Fibroblast of lung (primary cell): Measurements from ENCODE around the gene TAX1BP1. TPM values are rescaled to one million over a fixed set of nuclear protein-coding genes. Genes with fewer than 3 reads are reported as not detected.

Experiments
- DNase-seq, 2 donors: peaks; one replicate each; pipeline versions ENCODE4 v3.0.0 to v3.0.0-alpha.2; 2010; ENCODE audit warnings: low read depth in 2 of 2
- H2AFZ ChIP-seq: 2 replicates; pipeline ENCODE4 v1.5.1; 2012; ENCODE audit warnings: low read length, control low read depth, inconsistent platforms
- H3K27ac ChIP-seq: 2 replicates; pipeline ENCODE4 v1.5.1; 2011; ENCODE audit warnings: low read length, control low read depth; ENCODE audit not compliant: insufficient read depth
- H3K27me3 ChIP-seq: 2 replicates; pipeline ENCODE4 v1.5.1; 2011; ENCODE audit warnings: mild to moderate bottlenecking, low read length; ENCODE audit not compliant: control insufficient read depth, insufficient read depth
- H3K36me3 ChIP-seq: 2 replicates; pipeline ENCODE4 v1.5.1; 2011; ENCODE audit warnings: low read length; ENCODE audit not compliant: control insufficient read depth, insufficient read depth
- H3K4me1 ChIP-seq: 2 replicates; pipeline ENCODE4 v1.5.1; 2011; ENCODE audit warnings: low read length; ENCODE audit not compliant: control insufficient read depth, insufficient read depth; ENCODE audit errors: extremely low read depth
- H3K4me2 ChIP-seq: 2 replicates; pipeline ENCODE4 v1.5.1; 2011; ENCODE audit warnings: low read length, control low read depth; ENCODE audit not compliant: insufficient read depth; ENCODE audit errors: extremely low read depth
- H3K4me3 ChIP-seq, 4 experiments: fragments of 200-600 bp in 1 of 4; sonication (generic) in 1 of 4; replicated peaks in 1 of 4; 2 replicates each; pipeline ENCODE4 v1.5.1; 2011 to 2016; ENCODE audit warnings: low read length in 4 of 4, low read depth in 3 of 4, mild to moderate bottlenecking in 3 of 4, control low read depth in 2 of 4, inconsistent platforms in 1 of 4, mixed read lengths in 1 of 4; ENCODE audit not compliant: insufficient read depth in 1 of 4; ENCODE audit errors: control extremely low read depth in 1 of 4
- H3K79me2 ChIP-seq: 2 replicates; pipeline ENCODE4 v1.5.1; 2012; ENCODE audit warnings: mild to moderate bottlenecking, low read length, inconsistent platforms; ENCODE audit not compliant: control insufficient read depth, insufficient read depth
- H3K9ac ChIP-seq: 2 replicates; pipeline ENCODE4 v1.5.1; 2011; ENCODE audit warnings: mild to moderate bottlenecking, low read length, control low read depth; ENCODE audit not compliant: insufficient read depth
- H3K9me3 ChIP-seq: 2 replicates; pipeline ENCODE4 v1.5.1; 2012; ENCODE audit warnings: low read depth, low read length; ENCODE audit not compliant: control insufficient read depth, insufficient read depth
- H4K20me1 ChIP-seq: 2 replicates; pipeline ENCODE4 v1.5.1; 2011; ENCODE audit warnings: low read length; ENCODE audit not compliant: control insufficient read depth, insufficient read depth; ENCODE audit errors: extremely low read depth
- CTCF ChIP-seq, 2 donors: IDR thresholded peaks in 1 of 2; conservative IDR thresholded peaks in 1 of 2; 1 replicate in 1 of 2; 2 replicates in 1 of 2; pipeline ENCODE4 v1.5.1; 2011 to 2012; ENCODE audit warnings: low read length in 2 of 2, control low read depth in 1 of 2, inconsistent platforms in 1 of 2, low read depth in 1 of 2, mild to moderate bottlenecking in 1 of 2
- EZH2 ChIP-seq: IDR thresholded peaks from 2 replicates; pipeline ENCODE4 v1.5.1; 2012; ENCODE audit warnings: low read length, control low read depth, mild to moderate bottlenecking; ENCODE audit errors: missing control alignments
- polyA plus RNA-seq, 2 donors: library from polyadenylated mRNA; depleted of rRNA in 1 of 2; stranded (reverse) in 1 of 2; unstranded in 1 of 2; fragments of >200 nt; gene quantifications; 2 replicates each; pipeline ENCODE4 v1.2.1, GENCODE V29; 2011 to 2012; ENCODE audit warnings: missing spikeins in 1 of 2
- total RNA-seq: library from RNA; depleted of rRNA; stranded (reverse); fragments of >200 nt; gene quantifications from 2 replicates; pipeline ENCODE4 v1.2.1, GENCODE V29; 2014

The TAX1BP1 gene
- total and polyA plus RNA-seq, 2 donors (not counting 1 experiment from before 2014, with no cell fraction given): 98.6 to 111 TPM

- no peak for DNase-seq
- Histone ChIP-seq H3K4me3 (no peak overlapping the region), H3K27ac (no peak overlapping the region), H2AFZ (no peak overlapping the region), H3K79me2 (no peaks in the 10 kb centered on the region), H4K20me1 (no peaks in the 10 kb centered on the region), H3K4me2 (no peak overlapping the region), H3K9me3 (no peaks in the 10 kb centered on the region), H3K4me1 (no peaks in the 10 kb centered on the region), H3K27me3 (no peaks in the 10 kb centered on the region), H3K9ac (no peak overlapping the region), H3K36me3 (no peaks in the 10 kb centered on the region)
- TF ChIP-seq EZH2: no peak
- no peak for TF ChIP-seq CTCF (conservative IDR thresholded peaks at IDR 0.05 in 1 of 2, IDR thresholded peaks at IDR 0.05 in 1 of 2; ENCODE audit: low read depth in 1 of 2, low read length in 2 of 2)
These were observed 82.3 kb downstream of the TAX1BP1 start for GRCh38 chr7:27822245-27822644.

GRCh38 chr7:27825891-27826290 is 85.9 kb downstream of the TAX1BP1 start:
- no peak overlapping the region for H3K9ac ChIP-seq
- no peak for DNase-seq

GRCh38 chr7:27826357-27826756 is 86.4 kb downstream of the TAX1BP1 start:
- Histone ChIP-seq H3K27me3 (no peaks in the 10 kb centered on the region), H3K79me2 (no peaks in the 10 kb centered on the region), H3K27ac (no peak overlapping the region), H3K4me2 (no peak overlapping the region), H3K9ac (no peak overlapping the region), H2AFZ (no peak overlapping the region), H3K4me1 (no peaks in the 10 kb centered on the region), H3K9me3 (no peaks in the 10 kb centered on the region), H4K20me1 (no peaks in the 10 kb centered on the region), H3K36me3 (no peaks in the 10 kb centered on the region), H3K4me3 (no peak overlapping the region)
- no peak for TF ChIP-seq EZH2
- TF ChIP-seq CTCF (conservative IDR thresholded peaks at IDR 0.05 in 1 of 2, IDR thresholded peaks at IDR 0.05 in 1 of 2; ENCODE audit: low read depth in 1 of 2, low read length in 2 of 2): no peak
- no peak for DNase-seq

More at GRCh38 chr7:27825891-27826290, 85.9 kb downstream of the TAX1BP1 start:
- Histone ChIP-seq H3K4me1 (no peaks in the 10 kb centered on the region), H2AFZ (no peak overlapping the region), H3K4me3 (no peak overlapping the region), H3K27me3 (no peaks in the 10 kb centered on the region), H3K9me3 (no peaks in the 10 kb centered on the region), H3K79me2 (no peaks in the 10 kb centered on the region), H3K36me3 (no peaks in the 10 kb centered on the region), H3K27ac (no peak overlapping the region), H3K4me2 (no peak overlapping the region), H4K20me1 (no peaks in the 10 kb centered on the region)
- no peak for TF ChIP-seq EZH2
- TF ChIP-seq CTCF (conservative IDR thresholded peaks at IDR 0.05 in 1 of 2, IDR thresholded peaks at IDR 0.05 in 1 of 2; ENCODE audit: low read depth in 1 of 2, low read length in 2 of 2): no peak
